Psoas muscle (tissue), 8 donors: ENCODE results near the gene CACNG4. TPM values are rescaled to one million over a fixed set of nuclear protein-coding genes. Genes with fewer than 3 reads are reported as not detected.
A peak's percentile ranks its signal among the peaks of the same experiment; 100 is the strongest.

Experiments used
- ATAC-seq, 4 donors: fragments of 200-7000 bp; cut with Tn5 transposase; one replicate each; pipeline ENCODE4 v1.9.1; 2020; ENCODE audit warnings: moderate library complexity in 3 of 4, mild to moderate bottlenecking in 2 of 4
- DNase-seq, 2 donors: peaks; one replicate each; pipeline ENCODE4 v3.0.0-alpha.2; 2020
- H3K27ac ChIP-seq: fragments of 200-600 bp; one replicate; pipeline ENCODE4 v1.8.0; 2022
- H3K27me3 ChIP-seq, 3 donors: fragments of 200-600 bp in 1 of 3; one replicate each; pipeline versions ENCODE4 v1.6.1 to v1.8.0; 2013 to 2022; ENCODE audit warnings: low read length in 2 of 3, mild to moderate bottlenecking in 2 of 3, moderate library complexity in 1 of 3; ENCODE audit not compliant: insufficient read depth in 3 of 3
- H3K36me3 ChIP-seq, 2 donors: fragments of 200-600 bp in 1 of 2; one replicate each; pipeline versions ENCODE4 v1.6.1 to v1.8.0; 2013 to 2022; ENCODE audit warnings: low read depth in 1 of 2, mild to moderate bottlenecking in 1 of 2, moderate library complexity in 1 of 2; ENCODE audit not compliant: insufficient read depth in 1 of 2
- H3K4me1 ChIP-seq: fragments of 200-600 bp; one replicate; pipeline ENCODE4 v1.8.0; 2022
- H3K4me3 ChIP-seq: fragments of 200-600 bp; one replicate; pipeline ENCODE4 v1.8.0; 2022; ENCODE audit warnings: mild to moderate bottlenecking
- H3K9me3 ChIP-seq: fragments of 200-600 bp; one replicate; pipeline ENCODE4 v1.8.0; 2022
- CTCF ChIP-seq: fragments of 200-600 bp; IDR thresholded peaks from one replicate; pipeline ENCODE4 v1.8.0; 2022; ENCODE audit warnings: antibody characterized with exemption
- WGBS, 3 donors: extraction: QIAGEN DNeasy Blood & Tissue Kit; methylation state at CpG; one replicate each; pipeline versions ENCODE4 v1.1.6 to v1.1.7; 2013; 5-methylcytosine and 5-hydroxymethylcytosine counted together
- intact Hi-C, 2 donors: fragments of 100-400 bp; cut with DNase I; formaldehyde crosslinking; loops; one replicate each; pipeline versions ENCODE4 v1.11.0 to v1.14.2; 2022
- polyA plus RNA-seq, 3 donors: library from polyadenylated mRNA; stranded (reverse); fragments of 200-250 nt; gene quantifications; one replicate each; pipeline ENCODE4 v1.2.3, GENCODE V29; 2013
- total RNA-seq, 4 donors: library from RNA; stranded (reverse); fragmentation: NEBNext Ultra II Directional in 2 of 4; extraction: Animal tissue kit (Norgen Biotek cat#: 25700) in 2 of 4; gene quantifications; one replicate each; pipeline versions ENCODE4 v1.2.1 to v1.2.4, GENCODE V29; 2021 to 2023
- donor health status: healthy with polysubstance abuse.
- donor health status: DM: no; HTN: no; CAD: no; lungs with moderate emphysema.
- donor health status: Bipolar disorder and iron deficiency.
- donor health status: healthy.
- donor health status: DM: yes; HTN: yes; CAD: no.
- donor health status: DM: no; HTN: no; CAD: no.
- donor health status: DM: no; HTN: no; CAD: no.
- donor health status: DM: yes; HTN: yes; CAD: no.

The CACNG4 gene
- total and polyA plus RNA-seq, 7 donors, result 0.03 TPM; not detected in 6

- TF ChIP-seq CTCF, result no peak
- ATAC-seq, result no peak
- H3K4me3 ChIP-seq, result no peak overlapping the region
- no peak for DNase-seq
- H3K4me1 ChIP-seq, result peaks cover 49% of the 10 kb centered on the region
- WGBS, 3 donors, result 46 to 100% (median 49%) methylated on average over 1 of the region's 1 CpG
- H3K27me3 ChIP-seq, result no peaks in the 10 kb centered on the region
- peaks cover 10% of the 10 kb centered on the region for H3K9me3 ChIP-seq
- intact Hi-C loops, result no loop called here
- H3K36me3 ChIP-seq, result peaks cover 0 to 26% of the 10 kb centered on the region in 2 donors
- H3K27ac ChIP-seq, result peak overlapping the region; percentile 68
Measured at GRCh38 chr17:67050066-67050465, 85.6 kb downstream of the CACNG4 start.

GRCh38 chr17:67050471-67051154 is 86.1 kb downstream of the CACNG4 start:
- Histone ChIP-seq H3K27me3 (no peaks in the 10 kb centered on the region), H3K4me1 (peaks cover 50% of the 10 kb centered on the region), H3K27ac (peak overlapping the region; percentile 68), H3K9me3 (peaks cover 10% of the 10 kb centered on the region), H3K36me3 (peaks cover 0 to 31% of the 10 kb centered on the region in 2 donors), H3K4me3 (no peak overlapping the region)
- no peak for TF ChIP-seq CTCF
- 36 to 49% (median 48%) methylated on average over 6 of the region's 6 CpGs for WGBS, 3 donors
- no peak for DNase-seq
- intact Hi-C loops, result no loop called here
- ATAC-seq, result peak in 3 of 4 donors; percentile 4 to 13 (median 6)

DNA sequence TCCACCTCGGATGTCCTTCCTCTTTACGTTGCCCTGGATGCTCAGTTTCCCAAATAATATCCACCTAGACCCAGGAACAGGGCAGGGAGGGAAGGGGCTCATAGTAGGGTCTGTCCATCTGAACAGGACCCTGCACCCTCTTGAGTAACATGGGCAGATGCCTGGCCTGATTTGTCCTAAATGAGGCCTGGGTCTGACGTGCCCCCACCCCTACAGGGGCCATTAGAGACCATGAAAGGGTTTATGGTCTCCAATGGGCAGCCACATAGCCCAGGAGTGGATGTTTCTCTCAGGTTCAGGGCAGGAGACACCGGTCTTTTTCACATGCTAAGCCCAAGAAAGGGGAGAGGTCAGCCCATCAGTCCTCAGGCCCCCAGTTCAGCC is 86.6 kb downstream of the CACNG4 start:
- no peak for TF ChIP-seq CTCF
- Histone ChIP-seq H3K4me3 (no peak overlapping the region), H3K4me1 (peaks cover 50% of the 10 kb centered on the region), H3K36me3 (peaks cover 0 to 36% of the 10 kb centered on the region in 2 donors), H3K27me3 (no peaks in the 10 kb centered on the region), H3K9me3 (peaks cover 10% of the 10 kb centered on the region), H3K27ac (peak overlapping the region; percentile 68)
- WGBS, 3 donors, result 49 to 71% (median 70%) methylated on average over 4 of the region's 4 CpGs
- intact Hi-C loops, result no loop called here
- ATAC-seq, result no peak
- DNase-seq, result no peak

DNA sequence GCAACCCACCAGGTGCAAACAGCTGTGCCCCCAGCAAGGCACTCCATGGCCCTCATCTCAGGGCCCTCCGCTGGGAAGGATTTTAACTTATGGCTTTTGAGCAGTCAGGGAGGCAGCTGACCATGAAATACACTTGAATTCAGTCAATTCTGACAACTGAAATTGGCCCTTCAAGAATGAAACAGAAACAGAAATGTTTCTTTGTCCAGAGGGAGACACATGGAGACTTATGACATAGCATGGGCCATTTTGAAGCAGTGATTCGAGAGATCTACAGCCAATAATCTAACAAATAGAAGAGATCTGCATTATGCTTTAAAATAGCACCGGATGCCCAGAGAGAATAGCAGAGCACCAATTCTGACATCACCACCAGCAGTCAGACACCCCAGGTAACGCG is 87.3 kb downstream of the CACNG4 start:
- Histone ChIP-seq H3K9me3 (peaks cover 10% of the 10 kb centered on the region), H3K27me3 (no peaks in the 10 kb centered on the region), H3K4me3 (no peak overlapping the region), H3K4me1 (peaks cover 56% of the 10 kb centered on the region), H3K27ac (peak overlapping the region; percentile 68), H3K36me3 (peaks cover 0 to 36% of the 10 kb centered on the region in 2 donors)
- intact Hi-C loops, result no loop called here
- no peak for ATAC-seq
- TF ChIP-seq CTCF, result no peak
- DNase-seq, result no peak
- WGBS, 3 donors, result 54 to 62% (median 57%) methylated on average over 5 of the region's 5 CpGs
